K562 (cell line): ENCODE results near the gene ACAP2. TPM values are rescaled to one million over a fixed set of nuclear protein-coding genes. Genes with fewer than 3 reads are reported as not detected.

Experiments
- CBFA2T2 ChIP-seq: fragments of 450-650 bp; conservative IDR thresholded peaks from 2 replicates; pipeline ENCODE4 v1.6.1; 2017; ENCODE audit warnings: mild to moderate bottlenecking
- CC2D1A ChIP-seq: fragments of 450-650 bp; IDR thresholded peaks from 2 replicates; pipeline ENCODE4 v1.6.1; 2017; ENCODE audit warnings: mild to moderate bottlenecking
- EGR1 ChIP-seq: fragments of 450-650 bp; conservative IDR thresholded peaks from 2 replicates; pipeline ENCODE4 v1.6.1; 2017; ENCODE audit warnings: mild to moderate bottlenecking
- HNRNPK ChIP-seq: fragments of 200-400 bp; formaldehyde crosslinking; IDR thresholded peaks from one replicate; pipeline ENCODE4 v1.6.1; 2018; ENCODE audit warnings: mild to moderate bottlenecking, low read depth, low read length; ENCODE audit not compliant: poor library complexity, severe bottlenecking
- MTA3 ChIP-seq: fragments of 450-650 bp; formaldehyde crosslinking; IDR thresholded peaks from 2 replicates; pipeline ENCODE4 v1.6.1; 2017; ENCODE audit warnings: mild to moderate bottlenecking, borderline replicate concordance
- NR1H2 ChIP-seq: sonication (generic); formaldehyde crosslinking; IDR thresholded peaks from 2 replicates; pipeline ENCODE4 v1.4.0; 2020; ENCODE audit warnings: mild to moderate bottlenecking, missing genetic modification reagents
- NR2C2 ChIP-seq, 2 experiments: fragments of 200-800 bp in 1 of 2; sonication (Bioruptor generic) in 1 of 2; sonication (generic) in 1 of 2; formaldehyde crosslinking in 1 of 2; IDR thresholded peaks; 2 replicates each; pipeline versions ENCODE4 v1.6.1 to v1.8.0; 2016 to 2022; ENCODE audit warnings: mild to moderate bottlenecking in 1 of 2, missing compliant biosample characterization in 1 of 2, missing genetic modification characterization in 1 of 2, missing genetic modification reagents in 1 of 2
- SAFB2 ChIP-seq: fragments of 200-400 bp; formaldehyde crosslinking; IDR thresholded peaks from 2 replicates; pipeline ENCODE4 v1.6.1; 2018; ENCODE audit warnings: borderline replicate concordance, low read length, low read depth, moderate library complexity; ENCODE audit not compliant: severe bottlenecking
- SIN3A ChIP-seq, 2 experiments: fragments of 150-350 bp in 1 of 2; IDR thresholded peaks; 2 replicates each; pipeline ENCODE4 v1.6.1; 2011 to 2016; ENCODE audit warnings: borderline replicate concordance in 2 of 2, low read depth in 2 of 2, low read length in 2 of 2, mild to moderate bottlenecking in 2 of 2, moderate library complexity in 2 of 2; ENCODE audit not compliant: control insufficient read depth in 1 of 2
- TAF1 ChIP-seq: IDR thresholded peaks from 2 replicates; pipeline ENCODE4 v1.6.1; 2011; ENCODE audit warnings: mild to moderate bottlenecking, low read length, moderate library complexity; ENCODE audit not compliant: insufficient read depth, control insufficient read depth, severe bottlenecking; ENCODE audit errors: extremely low read depth
- TFAP4 ChIP-seq: sonication (generic); formaldehyde crosslinking; IDR thresholded peaks from 2 replicates; pipeline ENCODE4 v1.8.0; 2022; ENCODE audit warnings: missing genetic modification reagents, mild to moderate bottlenecking, moderate library complexity, borderline replicate concordance
- THAP7 ChIP-seq: fragments of 250-450 bp; sonication (Bioruptor Pico); IDR thresholded peaks from 2 replicates; pipeline ENCODE4 v1.5.0; 2021
- THRAP3 ChIP-seq: fragments of 450-650 bp; IDR thresholded peaks from 2 replicates; pipeline ENCODE4 v1.6.1; 2016; ENCODE audit warnings: mild to moderate bottlenecking, inconsistent platforms, borderline replicate concordance
- ZBTB5 ChIP-seq: fragments of 450-650 bp; IDR thresholded peaks from 2 replicates; pipeline ENCODE4 v1.6.1; 2017; ENCODE audit warnings: antibody characterized with exemption
- polyA plus RNA-seq, 8 experiments: library from polyadenylated mRNA; depleted of rRNA in 4 of 8; stranded (reverse) in 5 of 8; unstranded in 3 of 8; fragments of >200 nt; fragmentation: Nextera tagmentation in 2 of 8; fragmentation: Illumina TruSeq in 1 of 8; extraction: Ambion mirVana in 2 of 8; extraction: Trizol in 1 of 8; gene quantifications; 2 replicates each; pipeline versions ENCODE4 v1.2.1 to v1.2.3, GENCODE V29; 2011 to 2014; ENCODE audit warnings: inconsistent platforms in 1 of 8, missing spikeins in 1 of 8
- total RNA-seq, 7 experiments: library from RNA; depleted of rRNA in 6 of 7; stranded (reverse); fragments of >200 nt in 6 of 7; fragmentation: Illumina TruSeq in 2 of 7; extraction: Trizol in 2 of 7; gene quantifications; 2 replicates each; pipeline versions ENCODE4 v1.2.1 to v1.2.3, GENCODE V29; 2011 to 2021; ENCODE audit warnings: low replicate concordance in 1 of 7
- TF ChIP-seq, protein P1 (sequence below): fragments of 450-650 bp; IDR thresholded peaks from 2 replicates; pipeline ENCODE4 v1.7.0; 2016; ENCODE audit warnings: borderline replicate concordance
- TF ChIP-seq, protein P2 (sequence below): sonication (generic); formaldehyde crosslinking; IDR thresholded peaks from 2 replicates; pipeline ENCODE4 v1.8.1; 2022; ENCODE audit warnings: missing genetic modification reagents
- TF ChIP-seq, protein P3 (sequence below): sonication (generic); formaldehyde crosslinking; IDR thresholded peaks from 2 replicates; pipeline ENCODE4 v1.8.0; 2022; ENCODE audit warnings: mild to moderate bottlenecking, missing genetic modification reagents

Gene ACAP2
- total and polyA plus RNA-seq, 9 of the 15 experiments (the other 6 are each of a cell fraction or from before 2014, with no cell fraction given) = 10.6 to 52.7 (median 34.4) TPM

GRCh38 chr3:195270079-195270816 lies 172.6 kb downstream of the ACAP2 start (continued):
- TF ChIP-seq SIN3A (IDR thresholded peaks at IDR 0.05; ENCODE audit: borderline replicate concordance in 2 of 2, control insufficient read depth in 1 of 2, low read depth in 2 of 2, low read length in 2 of 2) = peak in 1 of 2 experiments; percentile 87; a peak in 1 of 4 replicates
- 0 out of 2 replicates have a peak, but pooled peaks have one; percentile 19 for TF ChIP-seq EGR1
- peak; percentile 89 for TF ChIP-seq TFAP4 (CRISPR knock-in tag)
- no peak for TF ChIP-seq CBFA2T2
- TF ChIP-seq CC2D1A = no peak
- TF ChIP-seq, protein P1, sequence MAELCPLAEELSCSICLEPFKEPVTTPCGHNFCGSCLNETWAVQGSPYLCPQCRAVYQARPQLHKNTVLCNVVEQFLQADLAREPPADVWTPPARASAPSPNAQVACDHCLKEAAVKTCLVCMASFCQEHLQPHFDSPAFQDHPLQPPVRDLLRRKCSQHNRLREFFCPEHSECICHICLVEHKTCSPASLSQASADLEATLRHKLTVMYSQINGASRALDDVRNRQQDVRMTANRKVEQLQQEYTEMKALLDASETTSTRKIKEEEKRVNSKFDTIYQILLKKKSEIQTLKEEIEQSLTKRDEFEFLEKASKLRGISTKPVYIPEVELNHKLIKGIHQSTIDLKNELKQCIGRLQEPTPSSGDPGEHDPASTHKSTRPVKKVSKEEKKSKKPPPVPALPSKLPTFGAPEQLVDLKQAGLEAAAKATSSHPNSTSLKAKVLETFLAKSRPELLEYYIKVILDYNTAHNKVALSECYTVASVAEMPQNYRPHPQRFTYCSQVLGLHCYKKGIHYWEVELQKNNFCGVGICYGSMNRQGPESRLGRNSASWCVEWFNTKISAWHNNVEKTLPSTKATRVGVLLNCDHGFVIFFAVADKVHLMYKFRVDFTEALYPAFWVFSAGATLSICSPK = no peak
- TF ChIP-seq MTA3 = no peak
- no peak for TF ChIP-seq HNRNPK
- TF ChIP-seq NR1H2 (CRISPR knock-in tag) = no peak
- no peak for TF ChIP-seq ZBTB5
- TF ChIP-seq THRAP3 = no peak
- no peak for TF ChIP-seq TAF1
- TF ChIP-seq, protein P2, sequence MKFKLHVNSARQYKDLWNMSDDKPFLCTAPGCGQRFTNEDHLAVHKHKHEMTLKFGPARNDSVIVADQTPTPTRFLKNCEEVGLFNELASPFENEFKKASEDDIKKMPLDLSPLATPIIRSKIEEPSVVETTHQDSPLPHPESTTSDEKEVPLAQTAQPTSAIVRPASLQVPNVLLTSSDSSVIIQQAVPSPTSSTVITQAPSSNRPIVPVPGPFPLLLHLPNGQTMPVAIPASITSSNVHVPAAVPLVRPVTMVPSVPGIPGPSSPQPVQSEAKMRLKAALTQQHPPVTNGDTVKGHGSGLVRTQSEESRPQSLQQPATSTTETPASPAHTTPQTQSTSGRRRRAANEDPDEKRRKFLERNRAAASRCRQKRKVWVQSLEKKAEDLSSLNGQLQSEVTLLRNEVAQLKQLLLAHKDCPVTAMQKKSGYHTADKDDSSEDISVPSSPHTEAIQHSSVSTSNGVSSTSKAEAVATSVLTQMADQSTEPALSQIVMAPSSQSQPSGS (CRISPR knock-in tag) = no peak
- TF ChIP-seq SAFB2 = no peak
- TF ChIP-seq NR2C2 (CRISPR knock-in tag; IDR thresholded peaks at IDR 0.05) = no peak
- TF ChIP-seq NR2C2 (tag; IDR thresholded peaks at IDR 0.05) = peak; percentile 68
- TF ChIP-seq, protein P3, sequence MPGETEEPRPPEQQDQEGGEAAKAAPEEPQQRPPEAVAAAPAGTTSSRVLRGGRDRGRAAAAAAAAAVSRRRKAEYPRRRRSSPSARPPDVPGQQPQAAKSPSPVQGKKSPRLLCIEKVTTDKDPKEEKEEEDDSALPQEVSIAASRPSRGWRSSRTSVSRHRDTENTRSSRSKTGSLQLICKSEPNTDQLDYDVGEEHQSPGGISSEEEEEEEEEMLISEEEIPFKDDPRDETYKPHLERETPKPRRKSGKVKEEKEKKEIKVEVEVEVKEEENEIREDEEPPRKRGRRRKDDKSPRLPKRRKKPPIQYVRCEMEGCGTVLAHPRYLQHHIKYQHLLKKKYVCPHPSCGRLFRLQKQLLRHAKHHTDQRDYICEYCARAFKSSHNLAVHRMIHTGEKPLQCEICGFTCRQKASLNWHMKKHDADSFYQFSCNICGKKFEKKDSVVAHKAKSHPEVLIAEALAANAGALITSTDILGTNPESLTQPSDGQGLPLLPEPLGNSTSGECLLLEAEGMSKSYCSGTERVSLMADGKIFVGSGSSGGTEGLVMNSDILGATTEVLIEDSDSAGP = no peak
- no peak for TF ChIP-seq THAP7
